H9 (cell line): Measurements from ENCODE around the gene PXT1. TPM values are rescaled to one million over a fixed set of nuclear protein-coding genes. Genes with fewer than 3 reads are reported as not detected.

Source experiments
- DNase-seq: peaks from one replicate; pipeline ENCODE4 v3.0.0-alpha.2; 2017
- H2AFZ ChIP-seq: one replicate; pipeline ENCODE4 v1.6.1; 2013; ENCODE audit warnings: mild to moderate bottlenecking, low read length, control low read depth, moderate library complexity
- H2AK5ac ChIP-seq: 2 replicates; pipeline ENCODE4 v1.6.1; 2013; ENCODE audit warnings: low read length, control low read depth, mixed read lengths; ENCODE audit not compliant: insufficient read length
- H2BK120ac ChIP-seq: one replicate; pipeline ENCODE4 v1.6.1; 2013; ENCODE audit warnings: low read depth, mild to moderate bottlenecking, low read length, control low read depth, inconsistent platforms; ENCODE audit not compliant: poor library complexity, severe bottlenecking
- H2BK12ac ChIP-seq: 2 replicates; pipeline ENCODE4 v1.6.1; 2013; ENCODE audit warnings: low read length, control low read depth, mixed read lengths, low read depth; ENCODE audit not compliant: insufficient read length
- H2BK15ac ChIP-seq: 2 replicates; pipeline ENCODE4 v1.6.1; 2013; ENCODE audit warnings: low read depth, low read length, control low read depth
- H2BK20ac ChIP-seq: one replicate; pipeline ENCODE4 v1.6.1; 2013; ENCODE audit warnings: low read depth, mild to moderate bottlenecking, low read length, control low read depth, inconsistent platforms; ENCODE audit not compliant: poor library complexity, severe bottlenecking
- H2BK5ac ChIP-seq: 2 replicates; pipeline ENCODE4 v1.6.1; 2013; ENCODE audit warnings: low read length, control low read depth, mixed read lengths; ENCODE audit not compliant: insufficient read length
- H3K14ac ChIP-seq: 2 replicates; pipeline ENCODE4 v1.6.1; 2013; ENCODE audit warnings: low read length, control low read depth; ENCODE audit not compliant: insufficient read depth
- H3K18ac ChIP-seq: 2 replicates; pipeline ENCODE4 v1.6.1; 2013; ENCODE audit warnings: low read depth, mild to moderate bottlenecking, mixed read lengths, low read length, control low read depth; ENCODE audit not compliant: insufficient read length
- H3K23ac ChIP-seq: 2 replicates; pipeline ENCODE4 v1.6.1; 2013; ENCODE audit warnings: low read length, control low read depth, mixed read lengths, low read depth; ENCODE audit not compliant: insufficient read length
- H3K23me2 ChIP-seq: 2 replicates; pipeline ENCODE4 v1.6.1; 2013; ENCODE audit warnings: low read depth, mild to moderate bottlenecking, mixed read lengths, low read length, control low read depth; ENCODE audit not compliant: insufficient read length, poor library complexity, severe bottlenecking
- H3K27ac ChIP-seq: 2 replicates; pipeline ENCODE4 v1.5.1; 2013; ENCODE audit warnings: low read length, control low read depth, mixed read lengths, low read depth; ENCODE audit not compliant: insufficient read length
- H3K27me3 ChIP-seq: 2 replicates; pipeline ENCODE4 v1.6.1; 2013; ENCODE audit warnings: low read length, control low read depth, inconsistent platforms; ENCODE audit not compliant: insufficient read depth
- H3K4ac ChIP-seq: 2 replicates; pipeline ENCODE4 v1.6.1; 2013; ENCODE audit warnings: low read depth, mild to moderate bottlenecking, control low read depth, inconsistent platforms, low read length, moderate library complexity
- H3K4me1 ChIP-seq: 2 replicates; pipeline ENCODE4 v1.6.1; 2013; ENCODE audit warnings: low read length, control low read depth, inconsistent platforms; ENCODE audit not compliant: insufficient read depth
- H3K4me2 ChIP-seq: 2 replicates; pipeline ENCODE4 v1.6.1; 2013; ENCODE audit warnings: low read length, control low read depth, mixed read lengths; ENCODE audit not compliant: insufficient read length, insufficient read depth
- H3K56ac ChIP-seq: 2 replicates; pipeline ENCODE4 v1.6.1; 2013; ENCODE audit warnings: low read depth, mild to moderate bottlenecking, mixed read lengths, low read length, control low read depth; ENCODE audit not compliant: insufficient read length
- H3K79me1 ChIP-seq: 2 replicates; pipeline ENCODE4 v1.6.1; 2013; ENCODE audit warnings: low read depth, mild to moderate bottlenecking, moderate library complexity, low read length, control low read depth, inconsistent platforms; ENCODE audit not compliant: insufficient read depth, poor library complexity, severe bottlenecking
- H3K79me2 ChIP-seq: 2 replicates; pipeline ENCODE4 v1.6.1; 2013; ENCODE audit warnings: low read length, control low read depth, inconsistent platforms; ENCODE audit not compliant: insufficient read depth
- H3K9ac ChIP-seq: 2 replicates; pipeline ENCODE4 v1.6.1; 2013; ENCODE audit warnings: low read length, control low read depth, mixed read lengths; ENCODE audit not compliant: insufficient read length; ENCODE audit errors: extremely low read depth
- H3K9me3 ChIP-seq: one replicate; pipeline ENCODE4 v1.6.1; 2013; ENCODE audit warnings: low read depth, low read length, inconsistent platforms; ENCODE audit not compliant: control insufficient read depth
- H3T11ph ChIP-seq: one replicate; pipeline ENCODE4 v1.6.1; 2013; ENCODE audit warnings: mild to moderate bottlenecking, low read length, control low read depth, inconsistent platforms
- H4K20me1 ChIP-seq: one replicate; pipeline ENCODE4 v1.6.1; 2013; ENCODE audit not compliant: control insufficient read depth, insufficient read length, insufficient read depth
- H4K5ac ChIP-seq: 2 replicates; pipeline ENCODE4 v1.6.1; 2013; ENCODE audit warnings: low read depth, mild to moderate bottlenecking, mixed read lengths, low read length, control low read depth; ENCODE audit not compliant: insufficient read length
- H4K8ac ChIP-seq: replicated peaks from 2 replicates; pipeline ENCODE4 v1.6.1; 2013; ENCODE audit warnings: low read length, control low read depth, mixed read lengths, low read depth; ENCODE audit not compliant: insufficient read length
- H4K91ac ChIP-seq: 2 replicates; pipeline ENCODE4 v1.6.1; 2013; ENCODE audit warnings: low read depth, mild to moderate bottlenecking, moderate library complexity, mixed read lengths, low read length, control low read depth; ENCODE audit not compliant: insufficient read length
- H3K27ac Mint-ChIP-seq, 3 experiments: 2 replicates in 2 of 3; 3 replicates in 1 of 3; pipeline ENCODE4 v1.8.0; 2020 to 2021; ENCODE audit warnings: mixed read lengths in 3 of 3, mild to moderate bottlenecking in 1 of 3, moderate library complexity in 1 of 3
- H3K27me3 Mint-ChIP-seq: 2 replicates; pipeline ENCODE4 v1.8.0; 2021; ENCODE audit warnings: low read depth, mild to moderate bottlenecking, moderate library complexity, mixed read lengths
- H3K36me3 Mint-ChIP-seq, 3 experiments: 2 replicates in 2 of 3; 3 replicates in 1 of 3; pipeline ENCODE4 v1.8.0; 2020 to 2021; ENCODE audit warnings: low read depth in 3 of 3, mixed read lengths in 3 of 3; ENCODE audit not compliant: insufficient read depth in 1 of 3
- H3K4me1 Mint-ChIP-seq, 2 experiments: 2 replicates each; pipeline ENCODE4 v1.8.0; 2020; ENCODE audit warnings: mixed read lengths in 2 of 2
- H3K4me3 Mint-ChIP-seq, 2 experiments: 2 replicates in 1 of 2; 3 replicates in 1 of 2; pipeline ENCODE4 v1.8.0; 2020 to 2021; ENCODE audit warnings: mild to moderate bottlenecking in 2 of 2, mixed read lengths in 2 of 2, moderate library complexity in 1 of 2
- H3K9me3 Mint-ChIP-seq, 2 experiments: 2 replicates in 1 of 2; 3 replicates in 1 of 2; pipeline ENCODE4 v1.8.0; 2020; ENCODE audit warnings: mild to moderate bottlenecking in 2 of 2, mixed read lengths in 2 of 2, moderate library complexity in 1 of 2
- WGBS: extraction: QIAGEN DNeasy Blood & Tissue Kit; methylation state at CpG from one replicate; pipeline ENCODE4 v1.1.7; 2013; ENCODE audit warnings: missing lambda C conversion rate, low lambda C conversion rate, mixed read lengths; ENCODE audit not compliant: insufficient read length; ENCODE audit errors: extremely low coverage; 5-methylcytosine and 5-hydroxymethylcytosine counted together
- total RNA-seq: library from RNA; stranded (reverse); gene quantifications from 2 replicates; pipeline ENCODE4 v1.2.1, GENCODE V29; 2021
- TF ChIP-seq, protein P1 (sequence below): fragments of 200-600 bp; sonication (generic); conservative IDR thresholded peaks from 3 replicates; pipeline ENCODE4 v1.8.0; 2021; ENCODE audit warnings: antibody characterized with exemption, mild to moderate bottlenecking

PXT1 gene
- total RNA-seq, 1 experiment from 2014 or later: not detected

DNA sequence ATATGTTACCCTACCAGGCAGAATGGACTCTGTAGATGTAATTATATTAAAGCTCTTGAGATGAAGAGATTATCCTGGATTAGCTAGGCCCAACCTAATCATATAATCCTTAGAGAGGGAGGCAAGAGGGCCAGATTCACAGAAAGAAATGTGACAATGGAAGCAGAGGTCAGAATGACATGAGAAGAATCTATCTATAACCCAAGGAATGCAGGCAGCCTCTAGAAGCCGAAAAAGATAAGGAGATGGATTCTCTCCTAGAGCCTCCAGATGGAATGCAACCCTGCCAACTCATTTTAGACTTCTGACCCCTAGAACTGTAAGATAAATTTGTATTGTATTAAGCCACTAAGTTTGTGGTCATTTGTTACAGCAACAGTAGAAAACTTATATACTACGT is 12.3 kb downstream of the PXT1 start:
- Histone ChIP-seq H3K14ac (no peak overlapping the region), H2BK120ac (no peak overlapping the region), H3T11ph (no peak overlapping the region), H3K27ac (no peak overlapping the region), H3K79me1 (no peaks in the 10 kb centered on the region), H3K23me2 (no peaks in the 10 kb centered on the region), H2BK5ac (no peak overlapping the region), H4K91ac (no peak overlapping the region), H2AK5ac (no peak overlapping the region), H2AFZ (no peak overlapping the region), H3K9me3 (no peaks in the 10 kb centered on the region), H3K79me2 (no peaks in the 10 kb centered on the region), H4K20me1 (no peaks in the 10 kb centered on the region), H3K4me1 (no peaks in the 10 kb centered on the region), H2BK15ac (no peak overlapping the region), H3K4ac (no peak overlapping the region), H3K18ac (no peak overlapping the region), H4K8ac (no peak overlapping the region), H2BK12ac (no peak overlapping the region), H3K4me2 (no peak overlapping the region), H3K56ac (no peak overlapping the region), H3K23ac (no peak overlapping the region), H2BK20ac (no peak overlapping the region), H3K27me3 (no peaks in the 10 kb centered on the region), H3K9ac (no peak overlapping the region), H4K5ac (no peak overlapping the region)
- WGBS: no CpG with 5 or more reads among the region's 2 CpGs
- Mint-ChIP-seq H3K36me3 (no peaks in the 10 kb centered on the region), H3K4me3 (no peak overlapping the region), H3K27me3 (no peaks in the 10 kb centered on the region), H3K9me3 (no peaks in the 10 kb centered on the region), H3K27ac (no peak overlapping the region), H3K4me1 (no peaks in the 10 kb centered on the region)
- DNase-seq: no peak
- TF ChIP-seq, protein P1, sequence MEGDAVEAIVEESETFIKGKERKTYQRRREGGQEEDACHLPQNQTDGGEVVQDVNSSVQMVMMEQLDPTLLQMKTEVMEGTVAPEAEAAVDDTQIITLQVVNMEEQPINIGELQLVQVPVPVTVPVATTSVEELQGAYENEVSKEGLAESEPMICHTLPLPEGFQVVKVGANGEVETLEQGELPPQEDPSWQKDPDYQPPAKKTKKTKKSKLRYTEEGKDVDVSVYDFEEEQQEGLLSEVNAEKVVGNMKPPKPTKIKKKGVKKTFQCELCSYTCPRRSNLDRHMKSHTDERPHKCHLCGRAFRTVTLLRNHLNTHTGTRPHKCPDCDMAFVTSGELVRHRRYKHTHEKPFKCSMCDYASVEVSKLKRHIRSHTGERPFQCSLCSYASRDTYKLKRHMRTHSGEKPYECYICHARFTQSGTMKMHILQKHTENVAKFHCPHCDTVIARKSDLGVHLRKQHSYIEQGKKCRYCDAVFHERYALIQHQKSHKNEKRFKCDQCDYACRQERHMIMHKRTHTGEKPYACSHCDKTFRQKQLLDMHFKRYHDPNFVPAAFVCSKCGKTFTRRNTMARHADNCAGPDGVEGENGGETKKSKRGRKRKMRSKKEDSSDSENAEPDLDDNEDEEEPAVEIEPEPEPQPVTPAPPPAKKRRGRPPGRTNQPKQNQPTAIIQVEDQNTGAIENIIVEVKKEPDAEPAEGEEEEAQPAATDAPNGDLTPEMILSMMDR: no peak
